Activated naive CD8-positive, alpha-beta T cell treated with anti-CD3 and anti-CD28 coated beads, Interleukin-2, amount 10 ng/mL, durations not matched to agents 7 days and 5 days (primary cell): ENCODE data around the gene CDH5. TPM values are rescaled to one million over a fixed set of nuclear protein-coding genes. Genes with fewer than 3 reads are reported as not detected.

Experiments used
- ATAC-seq: fragments of 150-1000 bp; cut with Tn5 transposase; one replicate; pipeline ENCODE4 v1.10.0; 2021; ENCODE audit warnings: low read depth, moderate library complexity
- POLR2A ChIA-PET: fragments of 350-600 bp; sonication (Branson Sonifier 250); formaldehyde crosslinking; loops from one replicate; lab custom pipeline; 2021; ENCODE audit warnings: antibody characterized with exemption; lab: Charles Lee
- DNase-seq: peaks from one replicate; pipeline ENCODE4 v3.0.0; 2021
- H3K27ac Mint-ChIP-seq: one replicate; pipeline ENCODE4 v1.8.0; 2022; ENCODE audit warnings: mild to moderate bottlenecking, mixed read lengths
- H3K27me3 Mint-ChIP-seq: one replicate; pipeline ENCODE4 v1.8.0; 2022; ENCODE audit warnings: mild to moderate bottlenecking, moderate library complexity, mixed read lengths
- H3K36me3 Mint-ChIP-seq: one replicate; pipeline ENCODE4 v1.8.0; 2021; ENCODE audit warnings: mild to moderate bottlenecking, mixed read lengths
- H3K4me1 Mint-ChIP-seq: one replicate; pipeline ENCODE4 v1.8.0; 2021; ENCODE audit warnings: mixed read lengths
- H3K4me3 Mint-ChIP-seq: one replicate; pipeline ENCODE4 v1.8.0; 2022; ENCODE audit warnings: mild to moderate bottlenecking, moderate library complexity, mixed read lengths
- H3K9me3 Mint-ChIP-seq: one replicate; pipeline ENCODE4 v1.8.0; 2021; ENCODE audit warnings: mixed read lengths
- total RNA-seq, 2 experiments: library from RNA; stranded (reverse); gene quantifications; one replicate each; pipeline ENCODE4 v1.2.3, GENCODE V29; 2021

Gene CDH5
- total RNA-seq, 2 experiments from 2014 or later, result not detected

- DNase-seq (no peak), ATAC-seq (no peak)
- Mint-ChIP-seq H3K27ac (peak overlapping the region; percentile 36), H3K4me3 (no peak overlapping the region), H3K9me3 (no peaks in the 10 kb centered on the region), H3K27me3 (peaks cover 32% of the 10 kb centered on the region), H3K36me3 (no peaks in the 10 kb centered on the region), H3K4me1 (no peaks in the 10 kb centered on the region)
- POLR2A ChIA-PET, result no interaction called here
Observed at GRCh38 chr16:66360624-66361324, 5.7 kb upstream of the CDH5 start.

- DNase-seq, result no peak
- no peak overlapping the region for H3K27ac Mint-ChIP-seq
- POLR2A ChIA-PET, result no interaction called here
- H3K4me3 Mint-ChIP-seq, result no peak overlapping the region
- no peaks in the 10 kb centered on the region for H3K36me3 Mint-ChIP-seq
- no peaks in the 10 kb centered on the region for H3K4me1 Mint-ChIP-seq
- H3K9me3 Mint-ChIP-seq, result no peaks in the 10 kb centered on the region
- ATAC-seq, result no peak
- peaks cover 32% of the 10 kb centered on the region for H3K27me3 Mint-ChIP-seq
Observed at GRCh38 chr16:66361604-66362135, 4.8 kb upstream of the CDH5 start.

- Mint-ChIP-seq H3K27ac (no peak overlapping the region), H3K4me1 (no peaks in the 10 kb centered on the region), H3K9me3 (no peaks in the 10 kb centered on the region), H3K27me3 (peaks cover 32% of the 10 kb centered on the region), H3K36me3 (no peaks in the 10 kb centered on the region), H3K4me3 (no peak overlapping the region)
- no peak for ATAC-seq
- POLR2A ChIA-PET, result no interaction called here
- no peak for DNase-seq
Observed at GRCh38 chr16:66363211-66363777, 3.2 kb upstream of the CDH5 start.

GRCh38 chr16:66364117-66364958 lies 2.2 kb upstream of the CDH5 start:
- Mint-ChIP-seq H3K9me3 (no peaks in the 10 kb centered on the region), H3K36me3 (no peaks in the 10 kb centered on the region), H3K4me1 (peaks cover 9% of the 10 kb centered on the region), H3K27me3 (peaks cover 31% of the 10 kb centered on the region), H3K4me3 (no peak overlapping the region), H3K27ac (no peak overlapping the region)
- DNase-seq, result no peak
- ATAC-seq, result no peak
- POLR2A ChIA-PET, result no interaction called here

- ATAC-seq (no peak), DNase-seq (no peak)
- peaks cover 9% of the 10 kb centered on the region for H3K4me1 Mint-ChIP-seq
- POLR2A ChIA-PET, result no interaction called here
- no peaks in the 10 kb centered on the region for H3K36me3 Mint-ChIP-seq
- H3K4me3 Mint-ChIP-seq, result no peak overlapping the region
- peaks cover 31% of the 10 kb centered on the region for H3K27me3 Mint-ChIP-seq
- no peaks in the 10 kb centered on the region for H3K9me3 Mint-ChIP-seq
- no peak overlapping the region for H3K27ac Mint-ChIP-seq
Observed at GRCh38 chr16:66364959-66365306, 1.6 kb upstream of the CDH5 start.

GRCh38 chr16:66365651-66366050 lies 840 bp upstream of the CDH5 start:
- POLR2A ChIA-PET, result no interaction called here
- peaks cover 9% of the 10 kb centered on the region for H3K4me1 Mint-ChIP-seq
- ATAC-seq, result no peak
- no peaks in the 10 kb centered on the region for H3K36me3 Mint-ChIP-seq
- no peak for DNase-seq
- H3K4me3 Mint-ChIP-seq, result no peak overlapping the region
- H3K27ac Mint-ChIP-seq, result no peak overlapping the region
- H3K9me3 Mint-ChIP-seq, result no peaks in the 10 kb centered on the region
- H3K27me3 Mint-ChIP-seq, result peaks cover 32% of the 10 kb centered on the region

- H3K27ac Mint-ChIP-seq, result peak overlapping the region; percentile 49
- no peaks in the 10 kb centered on the region for H3K9me3 Mint-ChIP-seq
- peaks cover 17% of the 10 kb centered on the region for H3K27me3 Mint-ChIP-seq
- DNase-seq (no peak), ATAC-seq (no peak)
- no peaks in the 10 kb centered on the region for H3K36me3 Mint-ChIP-seq
- peaks cover 9% of the 10 kb centered on the region for H3K4me1 Mint-ChIP-seq
- H3K4me3 Mint-ChIP-seq, result no peak overlapping the region
- POLR2A ChIA-PET, result no interaction called here
Observed at GRCh38 chr16:66367968-66368891, 1.7 kb downstream of the CDH5 start.

- Mint-ChIP-seq H3K27ac (peak overlapping the region; percentile 49), H3K27me3 (peaks cover 13% of the 10 kb centered on the region), H3K36me3 (no peaks in the 10 kb centered on the region), H3K9me3 (no peaks in the 10 kb centered on the region), H3K4me3 (no peak overlapping the region), H3K4me1 (peaks cover 9% of the 10 kb centered on the region)
- DNase-seq (no peak), ATAC-seq (peak; percentile 53)
- POLR2A ChIA-PET, result no interaction called here
Observed at GRCh38 chr16:66369055-66369592, 2.6 kb downstream of the CDH5 start.

- H3K4me3 Mint-ChIP-seq, result no peak overlapping the region
- no peaks in the 10 kb centered on the region for H3K9me3 Mint-ChIP-seq
- H3K27ac Mint-ChIP-seq, result peak overlapping the region; percentile 15
- POLR2A ChIA-PET, result no interaction called here
- no peaks in the 10 kb centered on the region for H3K36me3 Mint-ChIP-seq
- no peak for ATAC-seq
- H3K27me3 Mint-ChIP-seq, result peaks cover 2% of the 10 kb centered on the region
- DNase-seq, result no peak
- peaks cover 9% of the 10 kb centered on the region for H3K4me1 Mint-ChIP-seq
Observed at GRCh38 chr16:66370786-66371684, 4.5 kb downstream of the CDH5 start.

- no peak for DNase-seq
- H3K36me3 Mint-ChIP-seq, result no peaks in the 10 kb centered on the region
- POLR2A ChIA-PET, result no interaction called here
- H3K27ac Mint-ChIP-seq, result no peak overlapping the region
- H3K9me3 Mint-ChIP-seq, result no peaks in the 10 kb centered on the region
- peaks cover 9% of the 10 kb centered on the region for H3K4me1 Mint-ChIP-seq
- H3K4me3 Mint-ChIP-seq, result no peak overlapping the region
- peaks cover 2% of the 10 kb centered on the region for H3K27me3 Mint-ChIP-seq
- no peak for ATAC-seq
Observed at GRCh38 chr16:66372078-66372897, 5.8 kb downstream of the CDH5 start.

GRCh38 chr16:66372898-66373155 lies 6.3 kb downstream of the CDH5 start:
- POLR2A ChIA-PET, result no interaction called here

More at GRCh38 chr16:66372898-66373155, 6.3 kb downstream of the CDH5 start:
- no peak overlapping the region for H3K4me3 Mint-ChIP-seq
- H3K9me3 Mint-ChIP-seq, result no peaks in the 10 kb centered on the region
- H3K27me3 Mint-ChIP-seq, result peaks cover 2% of the 10 kb centered on the region
- ATAC-seq (no peak), DNase-seq (no peak)
- peaks cover 9% of the 10 kb centered on the region for H3K4me1 Mint-ChIP-seq
- no peak overlapping the region for H3K27ac Mint-ChIP-seq
- H3K36me3 Mint-ChIP-seq, result no peaks in the 10 kb centered on the region
